HG03520 (cell line): ENCODE data around the gene TMEM145.

Experiments
- ATAC-seq: cut with Tn5 transposase; IDR thresholded peaks from one replicate; pipeline ENCODE4 v1.9.1; 2021; ENCODE audit warnings: mild to moderate bottlenecking, moderate library complexity; ENCODE audit not compliant: unreplicated experiment

The TMEM145 gene

GRCh38 chr19:42357290-42357689 lies 44.2 kb downstream of the TMEM145 start:
- no peak for ATAC-seq

GRCh38 chr19:42360787-42361544 lies 47.9 kb downstream of the TMEM145 start:
- no peak for ATAC-seq

- no peak for ATAC-seq
These were observed 48.4 kb downstream of the TMEM145 start for GRCh38 chr19:42361545-42361910.

- ATAC-seq: no peak
These were observed 49.2 kb downstream of the TMEM145 start for GRCh38 chr19:42362342-42362741.

GRCh38 chr19:42362891-42363440 lies 49.9 kb downstream of the TMEM145 start:
- ATAC-seq: no peak

- ATAC-seq: no peak
These were observed 50.7 kb downstream of the TMEM145 start for GRCh38 chr19:42363614-42364346.

- ATAC-seq: no peak
These were observed 53.6 kb downstream of the TMEM145 start for GRCh38 chr19:42366673-42367072.

GRCh38 chr19:42367929-42368328 lies 54.8 kb downstream of the TMEM145 start:
- ATAC-seq: no peak

- ATAC-seq: no peak
These were observed 55.3 kb downstream of the TMEM145 start for GRCh38 chr19:42368360-42368759.

- no peak for ATAC-seq
These were observed 55.7 kb downstream of the TMEM145 start for GRCh38 chr19:42368765-42369164.

- no peak for ATAC-seq
These were observed 56.4 kb downstream of the TMEM145 start for GRCh38 chr19:42369433-42370067.

- ATAC-seq: no peak
These were observed 57.0 kb downstream of the TMEM145 start for GRCh38 chr19:42370068-42370520.

GRCh38 chr19:42370626-42371175 lies 57.6 kb downstream of the TMEM145 start:
- ATAC-seq: no peak
